Measurements from ENCODE around the gene SNX2.
"Not testable (repeated sequence)": the region's sequence is repeated elsewhere in the genome, so short reads cannot be mapped to it uniquely, and the experiment has no call there.

The SNX2 gene

DNA sequence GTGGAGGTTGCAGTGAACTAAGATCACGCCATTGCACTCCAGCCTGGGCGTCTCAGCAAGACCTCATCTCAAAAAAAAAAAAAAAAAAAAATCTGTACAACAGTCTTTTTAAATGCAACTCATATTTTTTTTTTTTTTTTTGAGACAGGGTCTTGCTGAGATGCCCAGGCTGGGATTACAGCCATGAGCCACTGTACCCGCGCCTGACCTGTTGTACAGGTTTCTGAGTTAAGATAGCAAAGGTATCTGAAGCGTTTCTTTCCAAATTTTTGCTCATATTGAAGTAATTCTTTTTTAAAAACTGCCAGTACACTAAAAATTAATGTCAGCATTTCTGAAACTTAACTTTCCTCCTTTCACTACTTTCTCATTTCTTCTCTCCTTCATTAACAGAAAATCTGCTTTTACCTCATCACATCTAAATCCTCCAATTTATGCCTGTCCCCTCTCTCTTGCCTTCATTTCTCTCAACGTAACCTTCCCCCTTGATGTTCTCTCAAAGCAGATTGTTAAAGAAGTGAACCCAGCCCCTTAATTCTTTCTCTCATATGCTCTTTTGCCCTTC lies 67.2 kb downstream of the SNX2 start:
- no peak for DNase-seq (ENCODE audit: extremely low read depth in 1 of 2, low read depth in 1 of 2)

DNA sequence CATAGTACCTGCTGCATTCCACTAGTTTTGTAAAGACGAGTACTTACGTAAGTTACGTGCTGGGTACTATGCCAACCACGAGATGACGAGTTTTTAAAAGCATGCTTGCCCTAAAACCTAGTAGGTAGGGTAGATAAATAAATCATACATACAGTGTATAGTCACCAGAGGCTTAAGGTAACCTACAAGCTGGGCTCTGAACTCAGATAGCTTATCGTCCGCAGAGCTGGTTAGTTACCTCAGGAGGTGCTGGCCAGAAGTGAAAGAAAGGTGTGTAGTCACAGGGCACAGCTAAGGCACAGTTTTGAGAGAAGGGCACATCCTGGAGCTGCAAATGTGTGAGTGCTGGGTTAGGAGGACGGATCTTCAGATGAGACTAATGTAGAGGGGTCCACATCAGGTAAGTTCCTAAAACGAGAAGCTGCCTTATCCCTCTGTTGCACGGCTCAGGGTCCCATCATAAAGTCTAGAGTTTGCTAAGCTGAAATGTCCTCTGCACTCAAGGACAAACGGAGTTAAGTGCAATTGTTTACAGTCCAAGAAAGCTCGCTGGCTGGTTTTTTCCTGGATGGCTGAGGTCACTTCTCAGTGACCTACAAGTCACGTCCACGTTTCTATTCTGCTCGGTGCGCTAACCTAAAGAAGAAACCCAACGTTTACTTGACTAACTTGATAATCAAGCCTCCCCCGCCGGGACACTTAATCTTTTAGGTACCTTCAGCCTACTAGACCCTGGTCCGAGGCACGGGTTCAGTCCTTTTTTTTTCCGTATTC lies 69.4 kb downstream of the SNX2 start:
- no peak for DNase-seq (ENCODE audit: extremely low read depth in 1 of 2, low read depth in 1 of 2)

DNA sequence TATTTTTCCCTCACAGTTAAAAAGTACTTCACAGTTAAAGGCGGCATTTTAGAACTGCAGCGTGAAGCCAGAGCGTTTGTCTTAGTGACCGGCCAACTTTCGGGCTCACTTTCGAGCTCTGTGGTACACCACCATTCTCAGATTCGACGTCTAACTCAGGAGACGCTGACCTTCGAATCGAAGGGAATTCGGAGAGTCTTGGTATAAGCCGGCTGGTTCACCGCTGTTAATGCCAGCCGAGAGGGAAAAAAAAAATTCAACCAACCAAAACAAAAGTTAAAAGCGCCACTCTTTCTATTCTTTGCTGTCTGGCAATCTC lies 70.0 kb downstream of the SNX2 start:
- DNase-seq (ENCODE audit: extremely low read depth in 1 of 2, low read depth in 1 of 2), result no peak

DNA sequence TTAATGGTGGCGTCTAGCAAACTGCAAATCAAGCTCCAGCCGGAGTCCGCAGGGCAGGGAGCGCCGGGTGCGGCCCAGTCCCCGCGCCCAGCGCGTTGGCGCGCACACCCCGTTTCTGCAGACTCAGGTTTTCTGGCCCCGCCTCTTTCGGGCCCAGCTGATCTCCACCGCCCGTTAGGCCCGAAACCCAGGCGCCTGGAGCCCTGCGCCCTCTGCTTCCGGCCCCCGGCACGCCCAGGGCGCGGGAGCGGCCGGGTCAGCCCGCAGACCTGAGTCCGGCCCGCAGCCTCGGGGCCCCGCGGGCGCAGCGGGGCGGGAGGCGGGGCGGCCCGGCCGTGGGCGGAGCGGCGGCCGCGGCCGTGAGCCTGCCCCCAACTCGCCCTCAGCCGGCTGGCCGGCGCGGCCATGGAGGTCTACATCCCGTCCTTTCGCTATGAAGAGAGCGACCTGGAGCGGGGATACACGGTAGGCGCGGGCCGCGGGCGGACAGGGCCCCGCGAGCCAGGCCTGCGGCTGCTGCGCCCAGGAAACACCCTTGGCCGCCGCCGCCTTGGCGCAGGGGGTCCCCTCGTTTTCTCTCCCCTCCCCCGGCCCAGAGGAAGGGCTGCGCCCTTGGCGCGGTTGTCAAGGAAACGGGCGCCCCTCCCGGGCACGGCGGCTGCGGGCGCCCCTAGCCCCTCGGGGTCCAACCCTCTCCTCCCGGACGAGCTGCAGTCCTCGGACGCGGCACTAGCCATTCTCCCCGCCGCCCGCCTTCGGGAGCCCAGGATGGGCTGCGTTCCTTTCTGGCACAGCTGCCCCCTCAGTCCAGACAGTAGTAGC lies 70.6 kb downstream of the SNX2 start, which contains the start of gene SNX24:
Gene SNX24, plus strand, starts transcription at position 385 of the 822 bp plus-strand sequence. Its CDS starts 21 bp downstream, at position 406.
- peak in 1 of 2 donors; percentile 50 for DNase-seq (ENCODE audit: extremely low read depth in 1 of 2, low read depth in 1 of 2)

DNA sequence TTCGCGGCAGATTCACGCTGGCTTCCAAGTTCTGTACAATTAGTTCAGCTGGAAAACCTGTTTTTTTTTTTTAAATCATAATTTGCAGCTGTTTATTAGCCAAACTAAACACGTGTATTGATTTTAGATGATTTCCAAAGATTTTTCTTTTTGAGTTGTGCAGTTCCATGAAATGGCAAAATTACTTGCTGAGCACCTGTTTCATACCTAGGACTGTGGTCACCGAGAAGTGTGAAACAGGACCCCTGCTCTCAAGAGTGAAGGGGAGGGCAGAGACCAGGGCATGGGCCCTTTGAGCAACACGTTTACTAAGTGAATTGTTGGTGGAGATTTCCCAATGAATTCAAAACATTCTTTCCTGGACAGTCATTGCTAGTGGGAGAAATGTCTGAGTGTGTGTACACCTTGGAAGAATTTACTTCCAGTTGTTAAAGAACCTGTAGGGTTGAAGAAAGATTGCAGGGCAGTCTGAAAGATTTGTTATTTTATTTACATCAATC lies 71.2 kb downstream of the SNX2 start:
- DNase-seq (ENCODE audit: extremely low read depth in 1 of 2, low read depth in 1 of 2), result no peak

DNA sequence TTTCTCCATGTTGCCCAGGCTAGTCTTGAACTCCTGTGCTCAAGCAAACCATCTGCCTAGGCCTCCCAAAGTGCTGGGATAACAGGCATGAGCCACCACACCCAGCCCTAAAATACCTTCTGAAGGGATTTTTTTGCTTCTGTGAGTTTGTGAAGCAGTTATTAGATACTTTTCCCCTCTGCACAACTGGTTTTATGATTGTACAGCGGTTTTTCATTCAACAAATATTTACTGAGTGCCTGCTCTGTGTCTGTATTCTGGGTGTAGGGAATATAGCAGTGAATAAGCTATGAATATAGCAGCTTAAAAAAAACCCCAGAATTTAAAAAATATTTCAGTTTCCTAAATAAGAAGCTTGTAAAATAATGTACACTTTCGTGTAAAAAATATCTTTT lies 72.8 kb downstream of the SNX2 start:
- no peak for DNase-seq (ENCODE audit: extremely low read depth in 1 of 2, low read depth in 1 of 2)

DNA sequence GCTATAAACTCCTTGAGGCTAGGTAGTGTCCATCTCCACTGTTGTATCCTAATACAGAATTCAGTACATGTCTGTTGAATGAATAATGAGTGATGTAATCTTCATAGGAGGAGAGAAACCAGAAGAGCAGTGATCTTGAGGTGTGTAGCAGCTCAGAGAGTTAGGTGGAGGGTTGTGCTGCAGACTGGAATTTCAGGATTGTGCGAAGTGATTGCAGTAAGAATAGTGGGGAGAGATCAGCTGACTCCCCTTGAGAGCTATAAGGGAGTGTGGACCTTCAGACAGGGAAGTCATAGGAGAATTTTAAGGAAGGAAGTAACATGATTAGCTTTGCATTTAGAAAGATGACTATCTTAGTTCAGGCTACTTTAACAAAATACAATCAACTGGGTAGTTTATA lies 74.9 kb downstream of the SNX2 start:
- no peak for DNase-seq (ENCODE audit: extremely low read depth in 1 of 2, low read depth in 1 of 2)

DNA sequence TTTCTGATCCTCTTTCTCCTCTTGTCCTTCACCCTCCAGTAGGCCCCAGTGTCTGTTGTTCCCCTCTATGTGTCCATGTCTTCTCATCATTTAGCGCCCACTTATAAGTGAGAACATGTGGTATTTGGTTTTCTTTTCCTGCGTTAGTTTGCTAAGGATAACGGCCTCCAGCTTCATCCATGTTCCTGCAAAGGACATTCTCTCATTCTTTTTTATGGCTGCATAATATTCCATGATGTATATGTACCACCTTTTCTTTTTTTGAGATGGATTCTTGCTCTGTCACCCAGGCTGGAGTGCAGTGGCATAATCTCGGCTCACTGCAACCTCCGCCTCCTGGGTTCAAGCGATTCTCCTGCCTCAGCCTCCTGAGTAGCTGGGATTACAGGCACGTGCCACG lies 82.7 kb downstream of the SNX2 start:
- DNase-seq (ENCODE audit: extremely low read depth in 1 of 2, low read depth in 1 of 2), result not testable (repeated sequence)

DNA sequence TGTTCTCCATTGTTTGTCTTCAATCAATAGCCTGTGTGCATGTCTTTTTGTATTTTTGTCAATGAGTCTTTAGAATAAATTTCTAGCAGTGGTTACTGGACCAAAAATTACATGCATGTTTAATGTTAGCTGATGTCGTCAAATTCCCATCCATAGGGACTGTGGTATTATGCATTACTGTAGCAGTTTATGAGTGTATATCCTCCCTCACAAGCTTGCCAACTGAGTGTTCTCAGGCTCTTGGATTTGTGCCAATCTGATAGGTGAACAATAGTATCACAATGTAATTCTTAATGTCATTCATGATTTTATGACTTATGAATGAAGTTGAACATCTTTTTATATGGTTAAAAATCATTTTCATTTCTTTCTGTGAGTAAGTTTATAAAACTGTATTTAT lies 83.6 kb downstream of the SNX2 start:
- DNase-seq (ENCODE audit: extremely low read depth in 1 of 2, low read depth in 1 of 2), result no peak

DNA sequence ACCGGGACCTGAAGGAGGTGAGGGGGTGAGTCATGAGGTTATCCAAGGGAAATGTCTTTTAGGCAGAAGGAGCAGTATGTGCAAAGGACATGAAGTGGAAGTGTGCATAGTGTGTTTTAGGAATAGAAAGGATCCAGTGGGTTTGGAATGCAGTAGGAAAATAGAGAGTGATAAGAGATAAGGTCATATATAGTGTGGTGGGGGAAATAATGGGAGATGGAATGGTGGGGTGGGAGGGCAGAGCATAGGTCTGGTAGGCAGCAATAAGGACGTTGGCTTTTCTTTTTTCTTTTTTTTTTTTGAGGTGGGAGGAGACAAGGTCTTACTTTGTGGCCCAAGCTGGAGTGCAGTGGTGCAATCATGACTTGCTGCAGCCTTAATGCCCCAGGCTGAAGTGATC lies 88.4 kb downstream of the SNX2 start:
- no peak for DNase-seq (ENCODE audit: extremely low read depth in 1 of 2, low read depth in 1 of 2)

DNA sequence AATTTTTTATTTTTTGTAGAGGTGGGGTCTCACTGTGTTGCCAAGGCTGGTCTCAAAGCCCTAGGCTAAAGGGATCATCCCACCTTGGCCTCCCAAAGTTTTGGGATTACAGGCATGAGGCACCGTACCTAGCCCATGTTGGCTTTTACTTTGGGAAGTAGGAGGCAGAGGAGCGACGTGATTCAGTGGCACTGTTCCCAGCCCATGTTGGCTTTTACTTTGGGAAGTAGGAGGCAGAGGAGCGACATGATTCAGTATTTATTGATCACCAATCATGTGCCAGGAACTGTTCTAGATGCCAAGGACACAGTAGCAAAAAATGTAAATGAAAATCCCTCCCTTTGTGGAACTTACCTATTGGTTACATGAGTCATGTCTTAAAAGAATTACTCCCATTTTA lies 88.8 kb downstream of the SNX2 start:
- no peak for DNase-seq (ENCODE audit: extremely low read depth in 1 of 2, low read depth in 1 of 2)

DNA sequence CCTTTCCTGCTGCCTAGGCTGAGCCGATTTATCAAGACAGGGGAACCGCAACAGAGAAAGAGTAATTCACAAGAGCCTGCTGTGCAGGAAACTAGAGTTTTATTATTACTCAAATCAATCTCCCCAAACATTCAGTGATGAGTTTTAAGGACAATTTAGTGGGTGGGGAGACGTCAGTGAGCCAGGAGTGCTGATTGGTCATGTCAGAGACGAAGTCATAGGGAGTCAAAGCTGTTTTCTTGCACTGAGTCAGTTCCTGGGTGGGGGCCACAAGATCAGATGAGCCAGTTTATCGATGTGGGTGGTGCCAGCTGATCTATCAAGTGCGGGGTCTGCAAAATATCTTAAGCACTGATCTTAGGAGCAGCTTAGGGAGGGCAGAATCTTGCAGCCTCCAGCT lies 89.5 kb downstream of the SNX2 start:
- DNase-seq (ENCODE audit: extremely low read depth in 1 of 2, low read depth in 1 of 2), result no peak

DNA sequence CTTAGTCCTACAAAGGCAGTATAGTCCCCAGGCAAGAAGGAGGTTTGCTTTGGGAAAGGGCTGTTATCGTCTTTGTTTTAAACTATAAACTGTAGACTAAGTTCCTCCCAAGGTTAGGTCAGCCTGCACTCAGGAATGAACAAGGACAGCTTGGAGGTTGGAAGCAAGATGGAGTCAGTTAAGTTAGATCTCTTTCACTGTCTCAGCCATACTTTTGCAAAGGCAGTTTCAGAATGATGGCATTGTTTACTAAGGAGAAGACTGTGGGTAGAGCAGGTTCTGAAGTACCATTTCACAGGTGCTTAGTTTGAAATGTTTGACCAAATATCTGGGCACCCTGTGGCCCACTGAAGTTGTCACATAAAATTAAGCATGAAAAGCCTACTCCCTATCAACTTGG lies 90.0 kb downstream of the SNX2 start:
- no peak for DNase-seq (ENCODE audit: extremely low read depth in 1 of 2, low read depth in 1 of 2)

DNA sequence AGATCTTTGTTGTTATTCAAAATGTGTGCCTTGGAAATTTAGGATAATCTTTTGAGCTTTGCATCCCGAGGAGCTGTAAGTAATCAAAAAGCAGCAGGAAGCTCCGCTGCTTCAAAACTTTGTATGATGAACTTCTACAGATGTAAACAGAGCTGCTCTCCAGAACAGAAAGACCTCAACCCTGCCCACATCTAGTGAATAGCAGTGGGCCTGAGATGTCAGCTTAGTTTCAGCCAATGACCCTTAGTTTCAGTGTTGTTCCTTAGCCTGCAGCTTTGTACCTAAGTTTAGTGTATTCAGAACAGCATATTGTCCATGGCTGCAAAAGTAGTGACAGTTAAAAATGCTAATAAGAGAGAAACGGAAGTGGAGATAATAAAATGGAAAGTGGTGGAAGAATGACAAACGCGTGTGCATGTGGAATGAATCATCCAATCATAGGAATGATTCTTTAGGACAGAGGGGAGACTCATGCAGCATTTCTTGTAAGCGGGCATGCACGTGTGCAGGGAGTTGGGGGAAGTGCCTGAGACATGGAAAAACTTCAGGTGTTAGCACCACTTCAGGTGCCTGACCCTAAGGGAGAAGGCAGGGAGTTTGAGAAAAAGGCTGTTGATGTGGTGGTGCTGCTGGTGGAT lies 95.5 kb downstream of the SNX2 start:
- DNase-seq (ENCODE audit: extremely low read depth in 1 of 2, low read depth in 1 of 2), result no peak

DNA sequence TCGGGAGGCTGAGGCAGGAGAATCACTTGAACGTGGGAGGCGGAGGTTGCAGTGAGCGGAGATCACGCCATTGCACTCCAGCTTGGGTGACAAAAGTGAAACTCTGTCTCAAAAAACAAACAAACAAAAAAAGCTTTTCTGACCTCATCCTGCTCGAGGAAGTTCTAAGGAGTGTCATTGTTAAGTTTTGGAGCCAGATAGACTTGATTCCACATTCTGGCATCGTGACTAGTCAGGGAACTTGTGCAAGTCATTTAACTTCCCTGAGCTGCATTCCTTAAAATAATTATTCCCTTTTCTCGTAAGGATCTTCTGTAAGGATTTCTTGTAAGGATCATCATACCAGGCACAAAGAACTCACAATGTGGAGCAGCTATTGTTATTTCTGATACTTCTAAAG lies 96.8 kb downstream of the SNX2 start:
- DNase-seq (ENCODE audit: extremely low read depth in 1 of 2, low read depth in 1 of 2), result no peak

DNA sequence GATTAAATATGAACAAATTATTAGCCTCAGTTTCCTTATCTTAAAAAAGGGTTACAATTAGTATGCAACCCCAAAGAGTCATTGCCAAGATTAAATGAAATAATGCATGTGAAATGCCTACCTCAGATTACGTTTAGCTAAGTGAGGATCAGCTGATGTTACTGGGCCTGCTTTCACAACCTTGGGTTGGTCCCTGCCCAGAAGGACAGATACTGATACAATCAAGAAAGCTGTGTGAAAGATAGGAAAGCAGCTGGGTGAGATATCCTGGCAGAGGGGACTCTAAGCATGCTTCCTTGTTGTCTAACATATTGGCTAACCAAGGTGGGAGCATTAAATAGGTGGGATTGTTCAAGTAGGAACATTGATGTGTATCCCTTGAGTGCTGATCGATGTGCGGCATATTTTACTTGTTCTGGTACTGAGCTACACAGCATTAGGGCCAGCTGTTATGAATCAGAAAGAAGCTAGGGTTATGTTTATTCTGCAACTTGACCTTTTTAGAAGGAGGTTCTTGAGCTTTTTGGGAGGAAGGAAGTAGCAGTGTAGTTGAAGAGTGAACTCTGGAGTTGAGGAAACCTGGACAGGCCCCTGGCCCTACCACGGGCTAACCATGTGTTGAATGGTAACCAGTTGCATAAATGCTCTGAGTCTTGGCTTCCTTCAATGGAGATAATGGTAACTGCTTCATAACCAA lies 99.4 kb downstream of the SNX2 start:
- no peak for DNase-seq (ENCODE audit: extremely low read depth in 1 of 2, low read depth in 1 of 2)

DNA sequence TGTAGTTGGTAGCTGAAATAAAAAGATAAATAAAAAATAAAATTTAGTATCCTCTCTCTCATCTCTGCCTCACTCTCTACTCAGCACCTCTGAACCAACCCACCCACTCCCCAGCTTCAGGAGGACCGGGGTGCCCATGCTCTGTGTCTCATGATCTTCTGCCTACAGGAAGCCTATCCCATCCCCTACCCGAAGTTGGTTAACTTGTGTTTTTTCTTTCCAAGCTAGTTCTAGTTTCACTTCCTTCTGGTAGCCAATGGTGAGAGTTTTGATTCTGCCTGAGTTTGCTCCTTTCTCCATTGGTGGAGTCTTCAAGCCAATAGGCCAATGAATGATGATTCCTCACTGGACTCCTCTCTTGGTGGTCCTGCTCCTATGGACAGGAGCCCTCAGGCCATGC lies 102.6 kb downstream of the SNX2 start:
- no peak for DNase-seq (ENCODE audit: extremely low read depth in 1 of 2, low read depth in 1 of 2)

DNA sequence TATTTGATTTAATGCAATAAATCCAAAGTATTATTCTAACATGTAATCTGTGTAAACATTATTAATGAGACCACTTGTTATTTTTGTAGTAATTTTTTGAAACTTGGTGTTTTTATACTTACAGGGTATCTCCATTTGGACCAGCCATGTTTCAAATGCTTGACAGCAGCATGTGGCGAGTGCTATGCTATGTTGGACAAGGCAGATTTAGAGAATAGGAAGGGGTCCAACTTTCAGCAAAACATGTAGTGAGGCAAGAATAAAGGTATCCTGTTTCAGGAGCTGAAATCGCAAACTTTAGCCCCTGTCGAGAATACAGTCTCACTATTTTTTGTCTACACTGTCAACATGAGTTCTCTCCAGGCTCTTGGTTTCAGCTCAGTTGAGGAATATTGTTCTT lies 104.2 kb downstream of the SNX2 start:
- DNase-seq (ENCODE audit: extremely low read depth in 1 of 2, low read depth in 1 of 2), result no peak
